HG03571 (cell line): Measurements from ENCODE around the gene SLC22A1.
"Not testable (repeated sequence)": the region's sequence is repeated elsewhere in the genome, so short reads cannot be mapped to it uniquely, and the experiment has no call there.

Experiments used
- ATAC-seq: cut with Tn5 transposase; IDR thresholded peaks from one replicate; pipeline ENCODE4 v1.9.1; 2021; ENCODE audit not compliant: unreplicated experiment

SLC22A1 gene

GRCh38 chr6:160137130-160137988 is 15.7 kb downstream of the SLC22A1 start:
- ATAC-seq = no peak

- ATAC-seq = no peak
Measured at GRCh38 chr6:160137989-160138835, 16.6 kb downstream of the SLC22A1 start.

DNA sequence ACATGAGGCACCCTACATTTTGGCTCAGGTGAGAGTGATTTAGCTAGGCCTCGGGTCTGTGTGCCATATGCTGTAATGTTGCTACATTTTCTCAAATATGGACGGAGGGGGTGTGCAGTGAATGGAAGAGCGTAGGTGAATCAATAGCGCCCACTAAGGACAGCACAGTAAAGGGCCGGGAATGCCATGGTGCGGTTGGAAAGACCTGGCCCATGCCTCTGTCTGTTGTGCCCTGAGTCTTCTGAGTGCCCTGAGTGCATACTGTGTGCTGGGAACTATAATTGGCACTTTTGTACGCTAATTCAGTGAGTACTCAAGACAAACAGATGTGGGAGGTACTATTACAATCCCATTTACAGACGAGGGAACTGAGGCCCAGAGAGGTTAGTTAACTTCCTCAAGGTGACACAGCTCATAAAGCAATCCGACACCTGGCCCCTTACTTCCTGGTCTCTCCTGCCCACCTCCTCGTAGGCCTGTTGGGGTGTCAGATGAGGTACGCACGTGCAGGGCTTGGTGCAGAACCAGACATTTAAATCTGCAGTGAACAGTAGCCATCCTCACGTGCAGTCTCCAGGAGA is 17.3 kb downstream of the SLC22A1 start:
- ATAC-seq = no peak

DNA sequence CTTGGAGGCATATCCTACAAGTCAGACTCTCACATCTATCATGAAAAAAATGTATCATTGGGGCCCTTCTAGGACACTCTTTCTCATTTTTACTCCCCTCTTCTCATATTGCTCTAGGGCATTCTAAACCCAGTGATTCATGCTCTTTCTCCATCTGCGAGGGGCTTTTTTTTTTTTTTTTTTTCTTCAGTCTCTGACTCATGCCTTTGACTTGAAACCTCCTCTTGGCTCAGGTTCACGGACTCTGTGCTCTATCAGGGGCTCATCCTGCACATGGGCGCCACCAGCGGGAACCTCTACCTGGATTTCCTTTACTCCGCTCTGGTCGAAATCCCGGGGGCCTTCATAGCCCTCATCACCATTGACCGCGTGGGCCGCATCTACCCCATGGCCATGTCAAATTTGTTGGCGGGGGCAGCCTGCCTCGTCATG is 17.8 kb downstream of the SLC22A1 start:
- no peak for ATAC-seq

GRCh38 chr6:160140493-160140892 is 18.9 kb downstream of the SLC22A1 start:
- not testable (repeated sequence) for ATAC-seq

DNA sequence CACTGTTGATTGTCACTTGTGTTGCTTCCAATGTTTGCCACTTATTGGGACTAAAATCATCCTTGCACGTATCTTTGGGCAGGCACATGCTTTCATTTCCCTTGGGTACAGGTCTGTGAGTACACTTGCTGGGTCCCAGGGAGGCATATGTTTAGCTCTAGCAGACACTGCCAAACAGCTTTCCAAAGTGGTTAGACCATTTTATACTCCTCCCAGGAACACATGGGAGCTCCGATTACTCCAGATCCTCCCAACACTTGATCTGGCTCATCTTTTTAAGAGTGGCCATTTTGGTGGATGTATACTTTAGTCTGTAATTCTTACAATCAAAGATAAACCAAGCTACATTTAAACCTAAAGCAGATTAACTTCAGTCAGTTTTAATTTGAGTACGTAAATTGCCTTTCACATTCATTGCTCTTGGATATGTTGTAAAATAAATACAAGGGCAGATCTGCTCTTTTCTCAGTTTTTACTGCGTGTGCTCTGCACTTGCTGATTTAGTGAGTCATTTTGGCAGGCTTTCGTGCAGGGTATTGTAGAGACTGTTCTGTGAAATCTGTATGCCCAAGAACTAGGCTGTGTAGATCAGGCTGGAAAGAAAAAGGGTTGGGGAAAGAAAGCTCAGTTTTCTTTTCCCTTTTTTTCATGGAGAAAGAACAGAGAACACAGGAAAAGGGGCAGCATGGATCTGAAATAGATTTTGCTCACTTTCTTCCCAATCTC is 19.5 kb downstream of the SLC22A1 start:
- no peak for ATAC-seq

GRCh38 chr6:160142115-160142715 is 20.6 kb downstream of the SLC22A1 start:
- no peak for ATAC-seq

- ATAC-seq = no peak
Measured at GRCh38 chr6:160146454-160147145, 25.0 kb downstream of the SLC22A1 start.

DNA sequence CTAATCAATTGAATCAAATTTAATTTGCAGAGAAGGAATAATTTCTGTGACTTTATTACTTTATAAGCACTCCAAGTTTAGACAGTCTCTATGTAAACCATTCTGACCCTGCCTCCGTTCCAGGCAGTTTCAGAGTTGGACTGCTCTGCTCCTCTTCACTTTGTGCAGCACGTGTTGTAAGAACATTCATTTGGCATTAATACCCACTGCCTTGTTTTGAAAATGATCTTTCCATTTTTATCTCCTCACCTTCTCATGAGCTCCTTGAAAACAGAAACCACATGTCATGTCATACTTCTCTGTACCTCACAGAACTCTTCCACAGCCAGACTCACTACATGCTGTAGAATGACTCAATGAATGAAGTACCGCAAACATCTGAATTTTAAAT is 25.5 kb downstream of the SLC22A1 start:
- no peak for ATAC-seq

- no peak for ATAC-seq
Measured at GRCh38 chr6:160154471-160154870, 32.9 kb downstream of the SLC22A1 start.

DNA sequence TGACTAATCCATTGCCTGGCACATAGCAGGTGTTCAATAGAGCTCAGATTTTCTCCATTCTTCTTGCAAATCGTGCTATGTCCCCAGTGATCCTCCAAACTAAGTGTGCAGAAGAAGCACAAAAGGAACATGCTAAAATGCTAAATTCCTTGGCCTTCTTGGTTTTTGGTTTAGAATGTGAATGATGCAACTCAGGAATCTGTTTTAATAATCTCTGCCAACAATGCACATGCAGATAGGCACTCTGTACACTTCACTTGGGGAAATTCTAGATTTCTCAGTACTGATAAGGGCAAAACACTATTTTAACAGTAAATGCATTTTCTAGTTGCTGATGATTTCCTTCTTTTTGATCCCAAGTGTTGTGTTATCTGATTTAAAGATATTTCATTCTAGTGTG is 35.2 kb downstream of the SLC22A1 start:
- no peak for ATAC-seq

GRCh38 chr6:160160450-160160849 is 38.8 kb downstream of the SLC22A1 start:
- ATAC-seq = no peak

DNA sequence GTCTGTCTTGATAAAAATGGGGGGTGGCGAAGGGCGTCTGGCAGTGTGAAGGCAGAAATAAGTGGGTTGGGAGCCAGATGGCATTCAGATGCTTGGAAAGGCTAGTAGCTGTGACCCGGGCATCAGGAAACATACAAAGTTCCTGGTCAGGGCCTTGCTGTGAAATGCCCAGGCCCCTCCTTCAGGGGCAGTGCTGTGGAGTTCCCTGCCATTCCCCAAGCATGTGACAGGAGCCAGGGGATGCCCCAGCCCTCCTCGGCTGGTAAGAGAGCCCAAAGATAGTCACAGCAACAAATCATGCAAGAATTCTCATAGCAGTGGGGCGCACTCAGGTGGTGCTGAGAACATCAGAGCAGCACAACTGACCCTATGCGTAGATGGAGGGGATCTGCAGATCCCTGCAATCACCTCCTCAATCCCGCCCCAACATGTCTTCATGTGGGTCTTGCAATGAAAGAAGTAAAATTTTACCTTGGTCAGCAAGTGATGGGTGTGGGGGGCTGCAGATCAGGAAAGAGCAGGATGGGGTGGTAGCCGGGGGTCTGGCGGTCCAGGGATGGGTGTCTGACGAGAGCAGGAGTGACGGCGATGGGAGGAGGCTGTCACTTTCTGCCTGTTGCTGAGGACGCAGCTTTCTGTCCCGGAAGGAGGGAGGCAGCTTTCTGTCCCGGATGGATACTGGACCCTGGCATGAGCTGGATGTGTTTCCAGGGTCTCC is 39.5 kb downstream of the SLC22A1 start:
- no peak for ATAC-seq

DNA sequence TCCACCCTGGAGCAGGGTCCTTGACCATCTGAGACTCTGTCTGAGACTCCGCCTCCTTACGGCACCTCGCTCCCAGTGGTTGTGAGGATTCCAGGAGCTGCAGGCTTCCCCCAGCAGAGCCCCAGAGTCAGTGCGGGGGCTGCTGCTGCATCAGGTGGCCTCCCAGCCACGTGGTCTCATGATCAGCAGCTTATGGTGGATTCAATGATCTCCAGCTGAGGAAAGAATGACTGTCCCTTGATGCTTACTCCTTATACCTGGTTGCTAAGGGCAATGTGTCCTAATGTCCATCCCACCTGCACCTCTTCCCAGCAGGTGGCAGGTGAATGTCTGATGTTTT is 40.0 kb downstream of the SLC22A1 start:
- no peak for ATAC-seq

GRCh38 chr6:160162030-160162566 is 40.5 kb downstream of the SLC22A1 start:
- no peak for ATAC-seq

DNA sequence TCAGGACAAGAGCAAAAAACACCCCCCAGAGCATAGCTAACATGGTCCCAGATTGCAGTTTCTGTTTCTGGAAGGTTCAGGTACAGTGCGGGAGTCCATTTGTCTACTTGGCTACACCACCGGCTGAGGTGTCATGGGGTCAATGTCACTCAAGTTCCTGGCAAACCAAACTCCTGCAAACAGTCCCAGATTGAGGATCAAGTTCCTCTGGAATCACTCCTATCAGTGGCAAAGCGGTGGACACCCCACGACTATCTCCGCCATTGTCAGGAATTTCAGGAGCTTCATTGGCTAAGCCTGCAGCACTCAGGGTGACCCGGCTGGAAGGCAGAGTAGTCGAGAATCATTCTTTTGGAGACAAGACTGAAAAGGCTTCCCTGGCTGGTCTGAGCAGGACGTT is 41.8 kb downstream of the SLC22A1 start:
- ATAC-seq = no peak

DNA sequence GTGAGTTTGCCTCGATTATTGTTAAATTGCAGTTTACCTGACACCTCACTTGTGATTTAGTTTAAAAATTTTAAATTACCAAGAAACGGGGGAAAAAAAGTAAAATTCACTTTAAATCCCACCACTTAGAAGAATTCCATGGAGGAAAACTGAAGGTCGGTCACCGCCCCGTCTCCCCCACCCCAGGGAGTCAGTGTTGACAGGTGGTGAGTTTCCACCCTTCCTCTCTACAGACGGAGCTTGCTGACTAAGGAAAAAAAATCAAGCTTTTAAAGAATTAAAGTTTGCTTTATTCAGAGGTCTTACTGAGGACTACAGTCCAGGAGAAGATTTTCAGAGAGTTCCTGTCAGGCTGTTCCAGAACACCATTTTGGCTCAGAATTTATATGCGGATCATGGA is 42.3 kb downstream of the SLC22A1 start:
- no peak for ATAC-seq

GRCh38 chr6:160165928-160166327 is 44.3 kb downstream of the SLC22A1 start:
- not testable (repeated sequence) for ATAC-seq
